ENCODE data around the gene TIMM23. TPM values are rescaled to one million over a fixed set of nuclear protein-coding genes. Genes with fewer than 3 reads are reported as not detected.
"Not testable (repeated sequence)": the region's sequence is repeated elsewhere in the genome, so short reads cannot be mapped to it uniquely, and the experiment has no call there.

Gene TIMM23
- total RNA-seq, 1 donor from 2014 or later = 47.6 TPM

DNA sequence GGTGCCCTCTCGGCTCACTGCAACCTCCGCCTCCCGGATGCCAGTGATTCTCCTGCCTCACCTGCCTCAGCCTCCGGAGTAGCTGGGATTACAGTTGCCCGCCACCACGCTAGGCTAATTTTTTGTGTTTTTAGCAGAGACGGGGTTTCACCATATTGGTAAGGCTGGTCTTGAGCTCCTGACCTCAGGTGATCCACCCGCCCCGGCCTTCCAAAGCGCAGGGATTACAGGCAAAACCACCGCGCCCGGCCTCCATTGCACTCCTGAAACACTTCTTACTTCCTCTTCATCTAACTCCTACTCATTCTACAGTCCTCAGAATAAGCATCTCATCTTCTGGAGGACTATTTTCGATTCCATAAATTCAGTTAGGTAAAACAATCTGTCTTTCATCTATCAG, 1.3 kb upstream of the TIMM23 start:
- DNase-seq (ENCODE audit: extremely low spot score in 2 of 2) = not testable (repeated sequence)

DNA sequence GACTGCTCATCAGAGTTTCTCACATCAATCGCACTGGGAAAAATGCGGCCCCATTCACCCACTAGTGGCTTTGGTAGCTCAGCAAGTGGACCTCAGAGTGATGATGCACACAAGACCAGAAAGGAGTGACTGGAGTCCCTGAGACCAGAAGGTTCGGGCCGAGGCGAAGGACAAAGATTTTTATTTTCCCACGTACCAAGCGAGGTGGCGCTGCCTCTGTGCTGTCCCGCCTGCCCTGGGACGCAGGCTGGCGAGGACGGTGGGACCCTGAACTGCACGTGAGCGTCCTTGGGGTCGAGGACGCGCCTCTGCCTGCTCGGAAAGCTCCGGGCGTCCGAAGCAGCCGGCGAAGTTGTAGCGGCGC, 565 bp upstream of the TIMM23 start:
- intact Hi-C loops (cut with DNase I); H3K27me3 ChIP-seq; DNase-seq (ENCODE audit: extremely low spot score in 2 of 2); H3K9me3 ChIP-seq; H3K36me3 ChIP-seq: not testable (repeated sequence)
- peaks cover 22% of the 10 kb centered on the region for H3K4me1 ChIP-seq
- peak overlapping the region; percentile 58 for H3K27ac ChIP-seq
- H3K4me3 ChIP-seq = peak overlapping the region; percentile 78 to 86

More for the DNA sequence above, 1.3 kb upstream of the TIMM23 start:
- H3K9me3 ChIP-seq; intact Hi-C loops (cut with DNase I); H3K27ac ChIP-seq; H3K36me3 ChIP-seq; H3K27me3 ChIP-seq: not testable (repeated sequence)
- H3K4me1 ChIP-seq = peaks cover 22% of the 10 kb centered on the region
- peak overlapping the region; percentile 78 to 86 for H3K4me3 ChIP-seq

DNA sequence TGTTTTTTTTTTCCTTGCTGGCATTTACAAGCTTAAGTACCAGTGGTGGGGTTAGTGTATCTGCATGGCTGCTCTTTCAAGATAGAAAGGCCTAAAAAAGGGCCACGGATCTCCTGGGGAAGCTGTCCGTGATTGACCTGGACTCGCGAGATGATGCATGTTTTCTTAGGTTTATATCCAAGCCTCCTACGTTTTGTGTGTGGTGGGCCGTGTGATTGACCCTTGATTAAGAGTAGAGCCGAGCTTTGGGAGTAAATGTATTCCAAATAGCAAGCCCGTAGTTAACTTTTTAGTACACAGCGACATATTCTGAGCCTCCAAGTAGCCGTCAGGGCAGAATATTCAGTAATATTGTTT, 502 bp downstream of the TIMM23 start:
- DNase-seq (ENCODE audit: extremely low spot score in 2 of 2); H3K9me3 ChIP-seq; H3K36me3 ChIP-seq; H3K27me3 ChIP-seq; intact Hi-C loops (cut with DNase I): not testable (repeated sequence)
- peak overlapping the region; percentile 58 for H3K27ac ChIP-seq
- peaks cover 22% of the 10 kb centered on the region for H3K4me1 ChIP-seq
- peak overlapping the region; percentile 78 to 86 for H3K4me3 ChIP-seq

DNA sequence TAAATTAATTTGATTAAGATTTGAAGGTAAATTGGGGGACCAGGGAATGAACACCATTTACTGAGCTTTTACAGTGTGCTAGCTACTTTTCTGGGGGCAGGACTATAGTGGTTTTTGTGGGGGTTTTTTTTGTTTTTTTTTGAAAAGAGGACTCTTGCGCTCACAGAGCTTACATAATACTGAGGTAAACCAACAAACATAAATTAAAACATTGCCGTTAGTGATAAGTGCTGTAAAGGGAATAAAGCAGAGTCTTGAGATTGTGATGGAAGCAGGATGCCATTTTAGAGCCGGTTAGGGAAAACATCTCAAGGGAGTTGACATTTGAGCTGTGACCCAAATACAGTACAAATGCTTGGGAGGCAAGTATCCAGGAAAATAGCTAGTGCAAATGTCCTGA, 1.8 kb downstream of the TIMM23 start:
- H3K27me3 ChIP-seq; H3K4me3 ChIP-seq; intact Hi-C loops (cut with DNase I); H3K27ac ChIP-seq; H3K36me3 ChIP-seq; H3K9me3 ChIP-seq; DNase-seq (ENCODE audit: extremely low spot score in 2 of 2): not testable (repeated sequence)
- peaks cover 22% of the 10 kb centered on the region for H3K4me1 ChIP-seq

DNA sequence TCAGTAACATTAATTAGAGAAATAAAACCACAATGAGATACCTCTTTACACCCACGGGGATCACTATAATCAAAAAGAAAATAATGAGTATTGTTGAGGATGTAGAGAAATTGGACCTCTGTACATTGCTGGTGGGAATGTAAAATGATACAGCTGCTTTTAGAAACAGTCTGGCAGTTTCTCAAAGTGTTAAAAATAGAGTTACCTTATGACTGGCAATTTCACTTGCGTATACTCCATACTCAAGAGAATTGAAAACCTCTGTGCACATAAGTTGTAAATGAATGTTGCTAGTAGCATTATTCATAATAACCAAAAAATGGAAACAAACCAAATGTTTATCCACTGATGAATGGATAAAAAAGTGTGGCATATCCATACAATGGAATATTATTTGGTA, 6.3 kb downstream of the TIMM23 start:
- H3K4me1 ChIP-seq; H3K27me3 ChIP-seq; DNase-seq (ENCODE audit: extremely low spot score in 2 of 2); H3K9me3 ChIP-seq; intact Hi-C loops (cut with DNase I); H3K36me3 ChIP-seq; H3K4me3 ChIP-seq; H3K27ac ChIP-seq: not testable (repeated sequence)

DNA sequence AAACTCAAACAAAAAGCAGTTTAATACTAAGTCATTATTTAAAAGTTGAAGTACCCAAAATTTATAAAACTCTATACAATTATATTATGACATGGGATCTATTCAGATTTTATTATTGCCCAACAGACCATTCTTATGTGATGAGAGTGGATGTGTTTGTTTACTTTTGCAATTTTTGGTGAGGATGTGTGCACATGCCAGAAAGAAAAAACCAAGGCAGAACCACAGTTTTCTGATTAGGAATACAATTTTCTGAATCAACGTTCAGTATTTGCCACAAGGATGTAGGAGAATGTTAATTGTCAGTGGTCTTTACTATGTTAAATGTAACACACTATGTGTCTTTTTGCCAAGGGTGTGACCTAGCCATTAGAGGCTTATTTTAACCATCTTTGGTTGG, 9.1 kb downstream of the TIMM23 start:
- DNase-seq (ENCODE audit: extremely low spot score in 2 of 2); H3K27ac ChIP-seq; H3K9me3 ChIP-seq; H3K4me3 ChIP-seq; H3K4me1 ChIP-seq; H3K36me3 ChIP-seq; intact Hi-C loops (cut with DNase I); H3K27me3 ChIP-seq: not testable (repeated sequence)

DNA sequence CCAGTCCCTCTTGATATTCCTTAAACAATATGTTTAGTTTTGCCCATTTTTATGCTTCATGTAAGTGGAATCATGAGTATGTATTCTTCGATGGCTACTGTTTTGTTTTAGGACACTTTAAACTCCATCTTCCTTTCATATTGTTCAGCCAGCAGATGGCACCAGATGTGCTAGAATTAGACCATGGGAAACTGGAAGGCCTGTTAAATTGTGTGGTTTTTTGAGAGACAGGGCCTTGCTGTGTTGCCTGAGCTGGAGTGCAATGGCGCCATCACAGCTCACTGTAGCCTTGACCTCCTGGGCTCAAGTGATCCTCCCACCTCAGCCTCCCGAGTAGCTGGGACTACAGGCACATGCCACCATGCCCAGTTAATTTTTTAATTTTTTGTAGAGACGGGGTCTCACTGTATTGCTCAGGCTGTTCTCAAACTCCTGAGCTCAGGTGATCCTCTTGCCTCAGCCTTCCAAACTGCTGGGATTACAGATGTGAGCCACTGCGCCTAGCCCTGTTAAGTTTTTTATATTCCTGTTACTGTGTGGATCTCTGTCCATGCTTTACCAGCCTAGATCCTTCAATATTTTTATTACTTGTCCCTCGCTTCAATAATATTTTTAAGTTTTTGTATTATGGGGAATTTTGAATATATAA, 11.4 kb downstream of the TIMM23 start:
- H3K9me3 ChIP-seq; H3K4me1 ChIP-seq; H3K27ac ChIP-seq; DNase-seq (ENCODE audit: extremely low spot score in 2 of 2); H3K36me3 ChIP-seq; H3K4me3 ChIP-seq; intact Hi-C loops (cut with DNase I); H3K27me3 ChIP-seq: not testable (repeated sequence)

DNA sequence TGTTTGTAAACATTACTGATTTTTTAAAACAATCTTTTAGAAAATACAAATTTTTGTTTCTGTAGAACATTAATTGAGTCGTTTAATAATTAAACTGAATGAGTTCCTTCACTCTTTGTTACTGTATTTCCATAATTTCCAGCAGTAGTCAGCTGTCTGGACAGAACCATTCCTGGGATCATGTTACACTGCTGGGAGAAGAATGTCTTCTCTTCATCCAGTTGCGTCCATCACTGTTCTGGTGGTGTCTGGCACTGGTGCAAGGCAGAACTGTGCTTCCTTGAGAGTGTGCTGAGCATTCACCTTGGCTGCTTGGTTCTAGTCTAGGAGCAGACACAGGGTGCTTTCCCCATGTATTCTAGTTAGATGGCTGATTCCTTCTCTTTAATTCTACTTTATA, 12.2 kb downstream of the TIMM23 start:
- intact Hi-C loops (cut with DNase I); DNase-seq (ENCODE audit: extremely low spot score in 2 of 2); H3K36me3 ChIP-seq; H3K4me3 ChIP-seq; H3K4me1 ChIP-seq; H3K27me3 ChIP-seq; H3K9me3 ChIP-seq; H3K27ac ChIP-seq: not testable (repeated sequence)

DNA sequence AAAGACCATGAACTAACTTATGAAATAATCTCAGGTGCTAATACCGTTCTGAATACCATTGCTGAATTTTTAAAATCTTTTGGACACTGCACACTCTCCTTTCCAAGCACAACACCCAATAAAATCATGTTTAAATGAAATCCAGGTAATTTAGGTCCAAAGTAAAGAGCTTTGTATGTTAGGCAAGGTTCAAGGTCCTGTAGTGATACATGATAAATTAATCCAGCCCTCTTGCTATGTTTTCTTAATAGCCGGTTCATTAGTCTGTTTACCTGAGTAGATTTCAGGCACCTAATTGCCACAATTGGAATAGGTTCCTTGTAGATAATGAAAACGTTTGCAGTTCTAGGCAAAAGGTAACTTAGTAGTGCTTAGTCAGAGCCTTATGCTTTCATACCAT, 13.3 kb downstream of the TIMM23 start:
- intact Hi-C loops (cut with DNase I) = loop anchor here (5.0 kb wide), 1 partner anchor 408 kb away; no protein-coding TSS in a partner anchor
- not testable (repeated sequence) for H3K27me3 ChIP-seq; H3K27ac ChIP-seq; H3K36me3 ChIP-seq; H3K4me1 ChIP-seq; H3K9me3 ChIP-seq; DNase-seq (ENCODE audit: extremely low spot score in 2 of 2); H3K4me3 ChIP-seq

DNA sequence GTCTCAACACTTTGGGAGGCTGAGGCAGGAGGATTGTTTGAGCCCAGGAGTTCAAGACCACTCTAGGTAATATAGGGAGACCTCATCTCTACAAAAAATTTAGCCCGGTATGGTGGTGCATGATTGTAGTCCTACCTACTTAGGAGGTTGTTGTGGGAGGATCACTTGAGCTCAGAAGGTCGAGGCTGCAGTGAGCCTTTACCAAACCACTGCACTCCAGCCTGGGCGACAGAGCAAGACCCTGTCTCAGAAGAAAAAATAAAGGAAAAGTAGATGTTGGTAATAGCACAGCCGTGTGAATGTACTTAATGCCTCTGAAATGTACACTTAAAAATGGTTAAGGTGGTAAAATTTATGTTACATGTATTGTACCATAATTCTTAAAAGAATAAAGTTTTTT, 25.3 kb downstream of the TIMM23 start:
- TF ChIP-seq POLR2A (IDR thresholded peaks at IDR 0.05) (no peak), POLR2AphosphoS5 (IDR thresholded peaks at IDR 0.05; ENCODE audit: insufficient read depth in 1 of 2, low read depth in 1 of 2) (no peak)
- TF ChIP-seq, protein P1, sequence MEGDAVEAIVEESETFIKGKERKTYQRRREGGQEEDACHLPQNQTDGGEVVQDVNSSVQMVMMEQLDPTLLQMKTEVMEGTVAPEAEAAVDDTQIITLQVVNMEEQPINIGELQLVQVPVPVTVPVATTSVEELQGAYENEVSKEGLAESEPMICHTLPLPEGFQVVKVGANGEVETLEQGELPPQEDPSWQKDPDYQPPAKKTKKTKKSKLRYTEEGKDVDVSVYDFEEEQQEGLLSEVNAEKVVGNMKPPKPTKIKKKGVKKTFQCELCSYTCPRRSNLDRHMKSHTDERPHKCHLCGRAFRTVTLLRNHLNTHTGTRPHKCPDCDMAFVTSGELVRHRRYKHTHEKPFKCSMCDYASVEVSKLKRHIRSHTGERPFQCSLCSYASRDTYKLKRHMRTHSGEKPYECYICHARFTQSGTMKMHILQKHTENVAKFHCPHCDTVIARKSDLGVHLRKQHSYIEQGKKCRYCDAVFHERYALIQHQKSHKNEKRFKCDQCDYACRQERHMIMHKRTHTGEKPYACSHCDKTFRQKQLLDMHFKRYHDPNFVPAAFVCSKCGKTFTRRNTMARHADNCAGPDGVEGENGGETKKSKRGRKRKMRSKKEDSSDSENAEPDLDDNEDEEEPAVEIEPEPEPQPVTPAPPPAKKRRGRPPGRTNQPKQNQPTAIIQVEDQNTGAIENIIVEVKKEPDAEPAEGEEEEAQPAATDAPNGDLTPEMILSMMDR (IDR thresholded peaks at IDR 0.05) = no peak
- no peak overlapping the region for H3K27ac ChIP-seq
- H3K4me1 ChIP-seq = no peaks in the 10 kb centered on the region
- peaks cover 4 to 34% of the 10 kb centered on the region in 2 donors for H3K36me3 ChIP-seq
- no peak for DNase-seq (ENCODE audit: extremely low spot score in 2 of 2)
- no peak overlapping the region for H3K4me3 ChIP-seq
- intact Hi-C loops (cut with DNase I) = no loop called here
- no peaks in the 10 kb centered on the region for H3K27me3 ChIP-seq
- H3K9me3 ChIP-seq = no peaks in the 10 kb centered on the region
